ENCODE data around the gene CLSTN2. TPM values are rescaled to one million over a fixed set of nuclear protein-coding genes. Genes with fewer than 3 reads are reported as not detected.

Gene CLSTN2
- total and polyA plus RNA-seq, 2 of the 13 experiments (the other 11 are each of a cell fraction or from before 2014, with no cell fraction given) = not detected

DNA sequence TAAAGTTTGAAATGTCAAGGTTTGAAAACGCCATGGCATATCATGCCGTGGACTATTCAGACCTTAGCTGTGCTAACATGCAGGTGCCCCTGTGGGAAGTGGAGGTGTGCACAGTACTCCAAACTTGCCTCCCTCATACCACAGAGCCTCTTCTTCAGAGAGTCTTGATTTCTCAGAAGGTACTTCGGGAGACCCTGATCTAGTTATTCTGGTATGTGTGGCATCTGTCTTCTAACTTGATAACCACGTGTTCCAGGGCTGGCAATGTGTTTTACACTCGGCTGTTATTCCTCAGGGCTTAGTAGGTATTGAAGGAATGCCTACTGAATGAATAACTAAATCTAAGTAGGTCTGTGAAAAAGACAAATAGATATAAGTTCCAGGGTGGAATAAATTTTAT is 309.9 kb downstream of the CLSTN2 start:
- no peak for FAIRE-seq

GRCh38 chr3:140246578-140246977 is 311.6 kb downstream of the CLSTN2 start:
- no peaks in the 10 kb centered on the region for H3K27me3 ChIP-seq (ENCODE audit: control insufficient read depth in 1 of 2, insufficient read depth in 2 of 2, low read length in 2 of 2)
- TF ChIP-seq, protein P1, sequence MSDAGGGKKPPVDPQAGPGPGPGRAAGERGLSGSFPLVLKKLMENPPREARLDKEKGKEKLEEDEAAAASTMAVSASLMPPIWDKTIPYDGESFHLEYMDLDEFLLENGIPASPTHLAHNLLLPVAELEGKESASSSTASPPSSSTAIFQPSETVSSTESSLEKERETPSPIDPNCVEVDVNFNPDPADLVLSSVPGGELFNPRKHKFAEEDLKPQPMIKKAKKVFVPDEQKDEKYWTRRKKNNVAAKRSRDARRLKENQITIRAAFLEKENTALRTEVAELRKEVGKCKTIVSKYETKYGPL (CRISPR knock-in tag; IDR thresholded peaks at IDR 0.05) = no peak
- TF ChIP-seq, protein P2, sequence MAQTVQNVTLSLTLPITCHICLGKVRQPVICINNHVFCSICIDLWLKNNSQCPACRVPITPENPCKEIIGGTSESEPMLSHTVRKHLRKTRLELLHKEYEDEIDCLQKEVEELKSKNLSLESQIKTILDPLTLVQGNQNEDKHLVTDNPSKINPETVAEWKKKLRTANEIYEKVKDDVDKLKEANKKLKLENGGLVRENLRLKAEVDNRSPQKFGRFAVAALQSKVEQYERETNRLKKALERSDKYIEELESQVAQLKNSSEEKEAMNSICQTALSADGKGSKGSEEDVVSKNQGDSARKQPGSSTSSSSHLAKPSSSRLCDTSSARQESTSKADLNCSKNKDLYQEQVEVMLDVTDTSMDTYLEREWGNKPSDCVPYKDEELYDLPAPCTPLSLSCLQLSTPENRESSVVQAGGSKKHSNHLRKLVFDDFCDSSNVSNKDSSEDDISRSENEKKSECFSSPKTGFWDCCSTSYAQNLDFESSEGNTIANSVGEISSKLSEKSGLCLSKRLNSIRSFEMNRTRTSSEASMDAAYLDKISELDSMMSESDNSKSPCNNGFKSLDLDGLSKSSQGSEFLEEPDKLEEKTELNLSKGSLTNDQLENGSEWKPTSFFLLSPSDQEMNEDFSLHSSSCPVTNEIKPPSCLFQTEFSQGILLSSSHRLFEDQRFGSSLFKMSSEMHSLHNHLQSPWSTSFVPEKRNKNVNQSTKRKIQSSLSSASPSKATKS (CRISPR knock-in tag; IDR thresholded peaks at IDR 0.05) = no peak
- H3K9ac ChIP-seq (ENCODE audit: insufficient read depth, low read depth, low read length) = no peak overlapping the region
- WGBS (ENCODE audit: low lambda C conversion rate) = 3% methylated on average over 2 of the region's 3 CpGs
- no peak overlapping the region for H3K27ac ChIP-seq (ENCODE audit: extremely low read length, insufficient read depth, low read length)
- BruUV-seq (replicated peaks) = no TSS peak
- CTCF ChIA-PET (ENCODE audit: low intra/inter-chr PET ratio, low total read pairs) = no interaction called here
- H4K20me1 ChIP-seq (ENCODE audit: insufficient read depth, low read length) = no peaks in the 10 kb centered on the region
- intact Hi-C loops (cut with micrococcal nuclease; ENCODE audit: unreplicated experiment) (no loop called here), in situ Hi-C loops (cut with HindIII; ENCODE audit: extremely low pct_ligation_motif_present, low pct_unique_long_range_greater_than_20kb) (no loop called here)
- no peaks in the 10 kb centered on the region for H3K36me3 ChIP-seq (replicated peaks in 1 of 2; ENCODE audit: control insufficient read depth in 1 of 2, insufficient read depth in 2 of 2, low read length in 2 of 2)
- no peak overlapping the region for H2AFZ ChIP-seq (ENCODE audit: low read length)
- DNase-seq (ENCODE audit: low spot score) (no peak), FAIRE-seq (no peak), ATAC-seq (no peak)
- no peaks in the 10 kb centered on the region for H3K79me2 ChIP-seq (ENCODE audit: insufficient read depth, low read length)
- no peaks in the 10 kb centered on the region for H3K4me1 ChIP-seq (ENCODE audit: insufficient read depth, low read length)
- H3K9me3 ChIP-seq (ENCODE audit: low read length) = no peaks in the 10 kb centered on the region
- POLR2A ChIA-PET = no interaction called here
- H3K4me3 ChIP-seq (replicated peaks in 1 of 3; ENCODE audit: insufficient read depth in 1 of 3, low read depth in 2 of 3, low read length in 3 of 3) = no peak overlapping the region
- H3K4me2 ChIP-seq (ENCODE audit: low read depth, low read length) = no peak overlapping the region

More for the DNA sequence above, 309.9 kb downstream of the CLSTN2 start:
- no peak overlapping the region for H3K27ac ChIP-seq (ENCODE audit: extremely low read length, insufficient read depth, low read length)
- no peak overlapping the region for H3K9ac ChIP-seq (ENCODE audit: insufficient read depth, low read depth, low read length)
- in situ Hi-C loops (cut with HindIII; ENCODE audit: extremely low pct_ligation_motif_present, low pct_unique_long_range_greater_than_20kb) (no loop called here), intact Hi-C loops (cut with micrococcal nuclease; ENCODE audit: unreplicated experiment) (loop anchor here (5.0 kb wide), 1 partner anchor 1308 kb away; no protein-coding TSS in a partner anchor)
- no peaks in the 10 kb centered on the region for H3K36me3 ChIP-seq (replicated peaks in 1 of 2; ENCODE audit: control insufficient read depth in 1 of 2, insufficient read depth in 2 of 2, low read length in 2 of 2)
- ATAC-seq = no peak
- CTCF ChIA-PET (ENCODE audit: low intra/inter-chr PET ratio, low total read pairs) = no interaction called here
- POLR2A ChIA-PET = no interaction called here
- WGBS (ENCODE audit: low lambda C conversion rate) = 9% methylated on average over 5 of the region's 5 CpGs
- H3K4me3 ChIP-seq (replicated peaks in 1 of 3; ENCODE audit: insufficient read depth in 1 of 3, low read depth in 2 of 3, low read length in 3 of 3) = no peak overlapping the region
- H4K20me1 ChIP-seq (ENCODE audit: insufficient read depth, low read length) = no peaks in the 10 kb centered on the region
- no peaks in the 10 kb centered on the region for H3K9me3 ChIP-seq (ENCODE audit: low read length)
- no peaks in the 10 kb centered on the region for H3K79me2 ChIP-seq (ENCODE audit: insufficient read depth, low read length)
- no TSS peak for BruUV-seq (replicated peaks)
- DNase-seq (ENCODE audit: low spot score) = no peak
- TF ChIP-seq CREB1 (IDR thresholded peaks at IDR 0.05) = no peak
- TF ChIP-seq CREB1 (CRISPR knock-in tag; IDR thresholded peaks at IDR 0.05) = no peak
- TF ChIP-seq SNRNP70 (IDR thresholded peaks at IDR 0.05; ENCODE audit: low read depth, low read length) = no peak
- no peak for TF ChIP-seq ZBTB38 (CRISPR knock-in tag; IDR thresholded peaks at IDR 0.05)
- TF ChIP-seq SMAD3 (CRISPR knock-in tag; IDR thresholded peaks at IDR 0.05) = no peak
- no peak for TF ChIP-seq ZFP91 (CRISPR knock-in tag; IDR thresholded peaks at IDR 0.05; ENCODE audit: borderline replicate concordance)
- H3K4me1 ChIP-seq (ENCODE audit: insufficient read depth, low read length) = no peaks in the 10 kb centered on the region
- H3K4me2 ChIP-seq (ENCODE audit: low read depth, low read length) = no peak overlapping the region
- no peak overlapping the region for H2AFZ ChIP-seq (ENCODE audit: low read length)
- H3K27me3 ChIP-seq (ENCODE audit: control insufficient read depth in 1 of 2, insufficient read depth in 2 of 2, low read length in 2 of 2) = no peaks in the 10 kb centered on the region
